SK-N-MC (cell line): ENCODE measurements around the gene ASCL1.

Source experiments
- DNase-seq: peaks from one replicate; pipeline ENCODE4 v3.0.0-alpha.2; 2011; ENCODE audit warnings: low read depth, low spot score
- H3K27ac ChIP-seq: fragments of 200-600 bp; sonication (generic); 2 replicates; pipeline ENCODE4 v1.5.1; 2016; ENCODE audit warnings: mixed run types
- H3K36me3 ChIP-seq: fragments of 200-600 bp; sonication (generic); 2 replicates; pipeline ENCODE4 v1.6.1; 2017; ENCODE audit warnings: antibody characterized with exemption, low read length, mixed read lengths; ENCODE audit not compliant: insufficient read depth
- H3K4me3 ChIP-seq: fragments of 200-600 bp; sonication (generic); 2 replicates; pipeline ENCODE4 v1.5.1; 2016
- H3K9ac ChIP-seq: fragments of 200-600 bp; sonication (generic); 2 replicates; pipeline ENCODE4 v1.8.0; 2017; ENCODE audit warnings: mixed run types, mixed read lengths; ENCODE audit not compliant: insufficient read length
- H3K9me3 ChIP-seq: fragments of 200-600 bp; sonication (generic); 2 replicates; pipeline ENCODE4 v1.6.1; 2017; ENCODE audit warnings: low read depth, mild to moderate bottlenecking, antibody characterized with exemption, low read length, moderate library complexity, mixed read lengths
- EZH2 ChIP-seq: fragments of 200-600 bp; sonication (generic); IDR thresholded peaks from one replicate; pipeline ENCODE4 v1.6.1; 2017; ENCODE audit warnings: antibody characterized with exemption
- FOXP2 ChIP-seq: optimal IDR thresholded peaks from 2 replicates; pipeline ENCODE3; 2011; ENCODE audit warnings: mild to moderate bottlenecking, moderate library complexity; ENCODE audit not compliant: insufficient read depth; ENCODE audit errors: extremely low read length, control extremely low read depth
- POLR2AphosphoS5 ChIP-seq: IDR thresholded peaks from 2 replicates; pipeline ENCODE4 v1.6.1; 2012; ENCODE audit warnings: mild to moderate bottlenecking, low read depth, low read length, borderline replicate concordance

ASCL1 gene

GRCh38 chr12:102957339-102958050 lies at the start of gene ASCL1:
Gene ASCL1, plus strand, starts transcription at chr12:102957674. Its CDS starts 571 bp downstream, at chr12:102958245.
- no peak within 1 kb of the TSS for H3K27ac ChIP-seq
- H3K4me3 ChIP-seq: peak within 1 kb of the TSS; percentile 15; the same call in 1 of the 2 replicates
- no peak for TF ChIP-seq EZH2
- TF ChIP-seq POLR2AphosphoS5: no peak
- no peak for DNase-seq
- H3K9me3 ChIP-seq: no peaks in the 10 kb centered on the region
- H3K9ac ChIP-seq: no peak within 1 kb of the TSS
- H3K36me3 ChIP-seq: no peaks in the 10 kb centered on the region

- TF ChIP-seq EZH2 (no peak), FOXP2 (no peak), POLR2AphosphoS5 (no peak)
- Histone ChIP-seq H3K27ac (no peak overlapping the region), H3K9ac (no peak overlapping the region), H3K4me3 (no peak overlapping the region), H3K36me3 (no peaks in the 10 kb centered on the region), H3K9me3 (no peaks in the 10 kb centered on the region)
- no peak for DNase-seq
Observed at GRCh38 chr12:102907918-102908317, 49.6 kb upstream of the ASCL1 start.

- no peak overlapping the region for H3K9ac ChIP-seq
- no peak for TF ChIP-seq EZH2
- no peak for TF ChIP-seq POLR2AphosphoS5
- no peak for TF ChIP-seq FOXP2
- no peaks in the 10 kb centered on the region for H3K36me3 ChIP-seq
- no peak for DNase-seq
- no peaks in the 10 kb centered on the region for H3K9me3 ChIP-seq
- no peak overlapping the region for H3K4me3 ChIP-seq
- H3K27ac ChIP-seq: no peak overlapping the region
Observed at GRCh38 chr12:102910137-102910536, 47.3 kb upstream of the ASCL1 start.

DNA sequence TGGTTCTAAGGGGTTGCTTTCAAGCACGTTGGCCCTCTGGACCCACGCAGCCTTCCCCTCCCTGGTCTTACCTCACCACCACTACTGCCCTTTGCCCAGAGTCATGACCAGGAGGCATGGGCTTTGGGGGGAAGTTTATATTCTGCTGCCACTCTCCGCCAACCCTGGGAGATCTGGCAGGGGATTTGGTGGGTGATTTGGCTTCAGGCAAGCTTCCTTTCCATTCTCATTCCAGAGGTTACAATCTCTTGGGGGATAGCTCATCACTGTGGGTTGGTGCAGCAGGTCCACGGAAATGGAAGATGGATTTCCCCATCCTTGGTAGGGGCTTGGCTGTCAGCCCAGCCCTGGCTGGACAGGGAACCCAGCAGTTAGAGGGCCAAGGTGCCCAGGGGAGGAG lies 46.7 kb upstream of the ASCL1 start:
- H3K27ac ChIP-seq: no peak overlapping the region
- no peak for DNase-seq
- H3K4me3 ChIP-seq: no peak overlapping the region
- H3K36me3 ChIP-seq: no peaks in the 10 kb centered on the region
- H3K9me3 ChIP-seq: no peaks in the 10 kb centered on the region
- TF ChIP-seq FOXP2 (no peak), EZH2 (no peak)
- no peak overlapping the region for H3K9ac ChIP-seq

- no peak for DNase-seq
- TF ChIP-seq FOXP2 (no peak), EZH2 (no peak), POLR2AphosphoS5 (no peak)
- H3K9ac ChIP-seq: no peak overlapping the region
- H3K36me3 ChIP-seq: no peaks in the 10 kb centered on the region
- H3K9me3 ChIP-seq: no peaks in the 10 kb centered on the region
- H3K4me3 ChIP-seq: no peak overlapping the region
- no peak overlapping the region for H3K27ac ChIP-seq
Observed at GRCh38 chr12:102911320-102911719, 46.2 kb upstream of the ASCL1 start.

DNA sequence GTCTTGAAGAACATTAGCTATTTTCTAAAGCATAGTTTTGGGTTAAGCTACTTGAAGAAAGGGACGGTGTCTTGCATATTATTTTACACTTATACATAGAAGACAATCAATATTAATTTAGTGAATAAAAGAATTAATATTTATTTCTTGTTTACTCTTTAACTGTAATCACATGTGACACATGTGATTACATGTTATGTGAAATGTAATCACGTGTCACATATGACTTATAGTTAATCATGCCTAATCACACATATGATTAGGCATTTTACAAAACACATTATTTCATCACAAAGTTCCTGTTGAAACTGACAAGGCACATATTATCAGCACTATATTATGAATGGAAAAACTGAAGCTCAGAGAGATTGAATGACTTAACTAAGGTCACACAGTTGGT lies 45.2 kb upstream of the ASCL1 start:
- Histone ChIP-seq H3K36me3 (no peaks in the 10 kb centered on the region), H3K9me3 (no peaks in the 10 kb centered on the region), H3K27ac (no peak overlapping the region), H3K9ac (no peak overlapping the region), H3K4me3 (no peak overlapping the region)
- no peak for DNase-seq
- TF ChIP-seq POLR2AphosphoS5: no peak
- no peak for TF ChIP-seq FOXP2
- no peak for TF ChIP-seq EZH2

GRCh38 chr12:102913453-102914226 lies 43.8 kb upstream of the ASCL1 start:
- TF ChIP-seq POLR2AphosphoS5 (no peak), EZH2 (no peak), FOXP2 (no peak)

GRCh38 chr12:102916252-102917025 lies 41.0 kb upstream of the ASCL1 start:
- Histone ChIP-seq H3K36me3 (no peaks in the 10 kb centered on the region), H3K4me3 (no peak overlapping the region; the same call in 1 of the 2 replicates), H3K9ac (no peak overlapping the region), H3K9me3 (no peaks in the 10 kb centered on the region), H3K27ac (no peak overlapping the region)
- DNase-seq: no peak
- TF ChIP-seq EZH2 (no peak), POLR2AphosphoS5 (no peak), FOXP2 (no peak)

More at GRCh38 chr12:102913453-102914226, 43.8 kb upstream of the ASCL1 start:
- no peak overlapping the region for H3K27ac ChIP-seq
- H3K9ac ChIP-seq: no peak overlapping the region
- no peak overlapping the region for H3K4me3 ChIP-seq
- H3K9me3 ChIP-seq: no peaks in the 10 kb centered on the region
- DNase-seq: no peak
- no peaks in the 10 kb centered on the region for H3K36me3 ChIP-seq
